AG09319 (cell line): ENCODE data around the gene ACBD3.

Source experiments
- DNase-seq: peaks from one replicate; pipeline ENCODE4 v3.0.0-alpha.2; 2010; ENCODE audit warnings: low read depth; ENCODE audit errors: extremely low read depth
- CTCF ChIP-seq: IDR thresholded peaks from 2 replicates; pipeline ENCODE4 v1.5.1; 2011; ENCODE audit warnings: low read depth, mild to moderate bottlenecking, inconsistent platforms, low read length, moderate library complexity

The ACBD3 gene

GRCh38 chr1:226104671-226105121 is 81.8 kb downstream of the ACBD3 start:
- TF ChIP-seq CTCF: no peak
- DNase-seq: no peak

GRCh38 chr1:226100436-226101391 is 85.8 kb downstream of the ACBD3 start:
- DNase-seq: peak; percentile 37
- no peak for TF ChIP-seq CTCF

GRCh38 chr1:226098870-226099835 is 87.4 kb downstream of the ACBD3 start:
- TF ChIP-seq CTCF: no peak

GRCh38 chr1:226097866-226098625 is 88.5 kb downstream of the ACBD3 start:
- no peak for TF ChIP-seq CTCF
- DNase-seq: no peak

More at GRCh38 chr1:226098870-226099835, 87.4 kb downstream of the ACBD3 start:
- DNase-seq: no peak

GRCh38 chr1:226095286-226095685 is 91.3 kb downstream of the ACBD3 start:
- no peak for DNase-seq

More at GRCh38 chr1:226095286-226095685, 91.3 kb downstream of the ACBD3 start:
- no peak for TF ChIP-seq CTCF
